ENCODE results near the gene EIF2B4. TPM values are rescaled to one million over a fixed set of nuclear protein-coding genes. Genes with fewer than 3 reads are reported as not detected.
A peak's percentile ranks its signal among the peaks of the same experiment; 100 is the strongest.

Gene EIF2B4
- total and polyA plus RNA-seq, 2 of the 13 experiments (the other 11 are each of a cell fraction or from before 2014, with no cell fraction given), result 91.5 to 96.4 TPM

- TF ChIP-seq ZNF614 (CRISPR knock-in tag; IDR thresholded peaks at IDR 0.05; ENCODE audit: borderline replicate concordance) (peak; percentile 86; the same call in 1 of the 2 replicates), AKNA (CRISPR knock-in tag; IDR thresholded peaks at IDR 0.05; ENCODE audit: borderline replicate concordance) (no peak), ZNF350 (CRISPR knock-in tag; IDR thresholded peaks at IDR 0.05; ENCODE audit: borderline replicate concordance, low read depth) (peak; percentile 92; the same call in 1 of the 2 replicates), PAWR (CRISPR knock-in tag; IDR thresholded peaks at IDR 0.05; ENCODE audit: borderline replicate concordance) (no peak), ZBTB2 (CRISPR knock-in tag; IDR thresholded peaks at IDR 0.05; ENCODE audit: low read depth) (no peak), ZNF251 (CRISPR knock-in tag; IDR thresholded peaks at IDR 0.05) (no peak), HNRNPK (IDR thresholded peaks at IDR 0.05; ENCODE audit: low read depth, low read length, poor library complexity, severe bottlenecking) (no peak), ZNF652 (CRISPR knock-in tag; IDR thresholded peaks at IDR 0.05; ENCODE audit: borderline replicate concordance, low read depth) (peak; percentile 21; the same call in 1 of the 2 replicates), ZNF232 (CRISPR knock-in tag; IDR thresholded peaks at IDR 0.05; ENCODE audit: borderline replicate concordance) (0 out of 2 replicates have a peak, but pooled peaks have one; percentile 65), GATA4 (IDR thresholded peaks at IDR 0.05; ENCODE audit: borderline replicate concordance, low read depth) (no peak), ZMYM2 (CRISPR knock-in tag; IDR thresholded peaks at IDR 0.05) (no peak), ZNF576 (CRISPR knock-in tag; IDR thresholded peaks at IDR 0.05) (no peak), POLR2AphosphoS5 (IDR thresholded peaks at IDR 0.05; ENCODE audit: low read depth, low read length) (no peak), ZNF724P (CRISPR knock-in tag; IDR thresholded peaks at IDR 0.05; ENCODE audit: borderline replicate concordance) (0 out of 2 replicates have a peak, but pooled peaks have one; percentile 92), TCF7 (IDR thresholded peaks at IDR 0.05; ENCODE audit: low read depth) (no peak), ZBTB49 (CRISPR knock-in tag; IDR thresholded peaks at IDR 0.05; ENCODE audit: borderline replicate concordance) (no peak), MYC (CRISPR knock-in tag; IDR thresholded peaks at IDR 0.05; ENCODE audit: borderline replicate concordance) (peak; percentile 83; the same call in 1 of the 2 replicates), ZNF256 (CRISPR knock-in tag; conservative IDR thresholded peaks at IDR 0.05) (no peak), YEATS2 (CRISPR knock-in tag; IDR thresholded peaks at IDR 0.05; ENCODE audit: borderline replicate concordance) (peak; percentile 88; the same call in 1 of the 2 replicates), NONO (IDR thresholded peaks at IDR 0.05) (no peak), NONO (CRISPR knock-in tag; conservative IDR thresholded peaks at IDR 0.05) (peak; percentile 71; the same call in 1 of the 2 replicates)
These were observed 49.1 kb downstream of the EIF2B4 start (continued) for GRCh38 chr2:27320958-27321543.
